Measurements from ENCODE around the gene CIDEC.

DNA sequence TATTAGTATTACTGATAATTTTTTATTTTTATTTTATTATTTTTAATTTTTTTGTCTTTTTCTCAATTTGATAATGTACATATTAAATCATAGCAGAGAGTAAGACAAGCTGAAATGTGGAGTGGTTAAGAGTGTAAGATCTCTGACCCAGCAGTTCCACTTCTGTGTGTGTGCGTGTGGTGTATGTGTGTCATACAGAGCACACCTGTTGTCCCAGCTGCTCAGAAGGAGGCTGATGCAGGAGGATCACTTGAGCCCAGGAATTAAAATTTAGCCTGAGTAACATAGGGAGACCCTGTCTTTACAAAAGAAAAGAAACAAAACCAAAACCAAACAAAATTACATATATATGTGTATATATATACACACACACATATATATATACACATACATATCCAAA, 1.4 kb upstream of the CIDEC start:
- TF ChIP-seq, protein P1, sequence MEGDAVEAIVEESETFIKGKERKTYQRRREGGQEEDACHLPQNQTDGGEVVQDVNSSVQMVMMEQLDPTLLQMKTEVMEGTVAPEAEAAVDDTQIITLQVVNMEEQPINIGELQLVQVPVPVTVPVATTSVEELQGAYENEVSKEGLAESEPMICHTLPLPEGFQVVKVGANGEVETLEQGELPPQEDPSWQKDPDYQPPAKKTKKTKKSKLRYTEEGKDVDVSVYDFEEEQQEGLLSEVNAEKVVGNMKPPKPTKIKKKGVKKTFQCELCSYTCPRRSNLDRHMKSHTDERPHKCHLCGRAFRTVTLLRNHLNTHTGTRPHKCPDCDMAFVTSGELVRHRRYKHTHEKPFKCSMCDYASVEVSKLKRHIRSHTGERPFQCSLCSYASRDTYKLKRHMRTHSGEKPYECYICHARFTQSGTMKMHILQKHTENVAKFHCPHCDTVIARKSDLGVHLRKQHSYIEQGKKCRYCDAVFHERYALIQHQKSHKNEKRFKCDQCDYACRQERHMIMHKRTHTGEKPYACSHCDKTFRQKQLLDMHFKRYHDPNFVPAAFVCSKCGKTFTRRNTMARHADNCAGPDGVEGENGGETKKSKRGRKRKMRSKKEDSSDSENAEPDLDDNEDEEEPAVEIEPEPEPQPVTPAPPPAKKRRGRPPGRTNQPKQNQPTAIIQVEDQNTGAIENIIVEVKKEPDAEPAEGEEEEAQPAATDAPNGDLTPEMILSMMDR (IDR thresholded peaks at IDR 0.05), result no peak
- TF ChIP-seq POLR2A (IDR thresholded peaks at IDR 0.05), result no peak
